SK-N-MC (cell line): ENCODE results near the gene SH2D1B.
"Not testable (repeated sequence)": the region's sequence is repeated elsewhere in the genome, so short reads cannot be mapped to it uniquely, and the experiment has no call there.

Experiments
- EZH2 ChIP-seq: fragments of 200-600 bp; sonication (generic); IDR thresholded peaks from one replicate; pipeline ENCODE4 v1.6.1; 2017; ENCODE audit warnings: antibody characterized with exemption
- FOXP2 ChIP-seq: optimal IDR thresholded peaks from 2 replicates; pipeline ENCODE3; 2011; ENCODE audit warnings: mild to moderate bottlenecking, moderate library complexity; ENCODE audit not compliant: insufficient read depth; ENCODE audit errors: extremely low read length, control extremely low read depth
- POLR2AphosphoS5 ChIP-seq: IDR thresholded peaks from 2 replicates; pipeline ENCODE4 v1.6.1; 2012; ENCODE audit warnings: mild to moderate bottlenecking, low read depth, low read length, borderline replicate concordance

- not testable (repeated sequence) for TF ChIP-seq POLR2AphosphoS5, EZH2, FOXP2
These were observed 60.1 kb downstream of the SH2D1B start for GRCh38 chr1:162351874-162352273.
